LHCN-M2 (cell line): ENCODE measurements around the gene USP48. TPM values are rescaled to one million over a fixed set of nuclear protein-coding genes. Genes with fewer than 3 reads are reported as not detected.
A peak's percentile ranks its signal among the peaks of the same experiment; 100 is the strongest.
"Not testable (repeated sequence)": the region's sequence is repeated elsewhere in the genome, so short reads cannot be mapped to it uniquely, and the experiment has no call there.

Experiments used
- DNase-seq: peaks from one replicate; pipeline ENCODE4 v3.0.0-alpha.2; 2012; ENCODE audit warnings: low read depth
- polyA plus RNA-seq: library from polyadenylated mRNA; unstranded; fragments of >200 nt; gene quantifications from one replicate; pipeline ENCODE4 v1.2.1, GENCODE V29; 2012; ENCODE audit warnings: missing spikeins
- total RNA-seq: library from RNA; depleted of rRNA; stranded (reverse); fragments of >200 nt; gene quantifications from 2 replicates; pipeline ENCODE4 v1.2.3, GENCODE V29; 2014; rRNA removed

The USP48 gene
- 22.7 and 25.1 TPM in 2 replicates for total RNA-seq
- polyA plus RNA-seq, result 17.2 TPM

GRCh38 chr1:21782868-21783678 is at the start of gene USP48:
Gene USP48, minus strand, starts transcription at chr1:21783149. Its CDS starts 192 bp downstream, at chr1:21782957.
- peak; percentile 94 for DNase-seq

- DNase-seq, result no peak
Measured at GRCh38 chr1:21831454-21831970, 48.6 kb upstream of the USP48 start.

GRCh38 chr1:21830792-21831453 is 48.0 kb upstream of the USP48 start:
- no peak for DNase-seq

- DNase-seq, result no peak
Measured at GRCh38 chr1:21829294-21829693, 46.3 kb upstream of the USP48 start.

GRCh38 chr1:21828506-21829210 is 45.7 kb upstream of the USP48 start:
- DNase-seq, result no peak

- no peak for DNase-seq
Measured at GRCh38 chr1:21828075-21828474, 45.1 kb upstream of the USP48 start.

- DNase-seq, result no peak
Measured at GRCh38 chr1:21827141-21827679, 44.3 kb upstream of the USP48 start.

GRCh38 chr1:21826694-21827093 is 43.7 kb upstream of the USP48 start:
- DNase-seq, result not testable (repeated sequence)

- no peak for DNase-seq
Measured at GRCh38 chr1:21825393-21825792, 42.4 kb upstream of the USP48 start.

- no peak for DNase-seq
Measured at GRCh38 chr1:21824926-21825325, 42.0 kb upstream of the USP48 start.

- DNase-seq, result no peak
Measured at GRCh38 chr1:21823980-21824702, 41.2 kb upstream of the USP48 start.

- no peak for DNase-seq
Measured at GRCh38 chr1:21823206-21823979, 40.4 kb upstream of the USP48 start.

GRCh38 chr1:21822349-21822748 is 39.4 kb upstream of the USP48 start:
- DNase-seq, result no peak

GRCh38 chr1:21821385-21822019 is 38.6 kb upstream of the USP48 start:
- no peak for DNase-seq

- no peak for DNase-seq
Measured at GRCh38 chr1:21820597-21821232, 37.8 kb upstream of the USP48 start.

GRCh38 chr1:21818656-21819055 is 35.7 kb upstream of the USP48 start:
- peak; percentile 14 for DNase-seq

GRCh38 chr1:21816602-21817302 is 33.8 kb upstream of the USP48 start:
- peak; percentile 67 for DNase-seq

- no peak for DNase-seq
Measured at GRCh38 chr1:21815724-21816321, 32.9 kb upstream of the USP48 start.
